GM20431 (cell line): ENCODE data around the gene SNX13.

Source experiments
- in situ Hi-C: fragments of 300-500 bp; cut with MseI, MboI; formaldehyde crosslinking; loops from one replicate; pipeline ENCODE4 v1.15.0; 2020; ENCODE audit warnings: low sequenced_read_pairs; ENCODE audit not compliant: unreplicated experiment

SNX13 gene

GRCh38 chr7:17741426-17741825 lies 198.9 kb downstream of the SNX13 start:
- in situ Hi-C loops, result no loop called here
